Right renal cortex interstitium (tissue), 3 donors: Measurements from ENCODE around the gene PSMB5. TPM values are rescaled to one million over a fixed set of nuclear protein-coding genes. Genes with fewer than 3 reads are reported as not detected.
A peak's percentile ranks its signal among the peaks of the same experiment; 100 is the strongest.

Source experiments
- DNase-seq, 3 donors: peaks; one replicate each; pipeline ENCODE4 v3.0.0-alpha.2; 2013; ENCODE audit warnings: low read depth in 3 of 3, low spot score in 2 of 3
- polyA plus RNA-seq, 3 donors: library from polyadenylated mRNA; unstranded; fragments of 120-200 nt; gene quantifications; one replicate each; pipeline ENCODE4 v1.2.1, GENCODE V29; 2013; ENCODE audit not compliant: insufficient read length in 3 of 3

The PSMB5 gene
- polyA plus RNA-seq, 3 donors, result 229 to 253 (median 251) TPM

- no peak for DNase-seq
Measured at GRCh38 chr14:23045419-23046357, 11.0 kb upstream of the PSMB5 start.

- DNase-seq, result no peak
Measured at GRCh38 chr14:23044840-23045239, 10.1 kb upstream of the PSMB5 start.

- DNase-seq, result no peak
Measured at GRCh38 chr14:23043754-23044153, 9.1 kb upstream of the PSMB5 start.

GRCh38 chr14:23043145-23043544 lies 8.4 kb upstream of the PSMB5 start:
- DNase-seq, result no peak

- DNase-seq, result no peak
Measured at GRCh38 chr14:23042162-23042965, 7.7 kb upstream of the PSMB5 start, which contains the start of gene PSMB11. Gene PSMB11, plus strand, starts transcription at chr14:23042212. Its CDS starts 14 bp downstream, at chr14:23042226.

GRCh38 chr14:23041729-23042128 lies 7.0 kb upstream of the PSMB5 start:
- no peak for DNase-seq

GRCh38 chr14:23040100-23040499 lies 5.4 kb upstream of the PSMB5 start:
- no peak for DNase-seq

GRCh38 chr14:23035303-23036144 lies 824 bp upstream of the PSMB5 start:
- DNase-seq, result no peak

GRCh38 chr14:23033801-23034497 lies 751 bp downstream of the PSMB5 start:
- DNase-seq, result no peak

- no peak for DNase-seq
Measured at GRCh38 chr14:23033251-23033727, 1.4 kb downstream of the PSMB5 start.

GRCh38 chr14:23030936-23031335 lies 3.8 kb downstream of the PSMB5 start:
- no peak for DNase-seq

GRCh38 chr14:23028799-23029198 lies 5.9 kb downstream of the PSMB5 start:
- DNase-seq, result no peak

- peak in 1 of 3 donors; percentile 68 for DNase-seq
Measured at GRCh38 chr14:23025151-23025814, 9.4 kb downstream of the PSMB5 start.

- DNase-seq, result no peak
Measured at GRCh38 chr14:23024612-23025075, 10.1 kb downstream of the PSMB5 start.

GRCh38 chr14:23023795-23024152 lies 10.9 kb downstream of the PSMB5 start:
- no peak for DNase-seq

- no peak for DNase-seq
Measured at GRCh38 chr14:23023022-23023794, 11.5 kb downstream of the PSMB5 start.

GRCh38 chr14:23021889-23022442 lies 12.7 kb downstream of the PSMB5 start:
- DNase-seq, result no peak

GRCh38 chr14:23021434-23021833 lies 13.3 kb downstream of the PSMB5 start:
- DNase-seq, result no peak
